GM18907 (cell line): ENCODE measurements around the gene ZNF586.
"Not testable (repeated sequence)": the region's sequence is repeated elsewhere in the genome, so short reads cannot be mapped to it uniquely, and the experiment has no call there.

ENCODE experiments used
- ATAC-seq: cut with Tn5 transposase; IDR thresholded peaks from one replicate; pipeline ENCODE4 v1.9.1; 2021; ENCODE audit warnings: mild to moderate bottlenecking, moderate library complexity; ENCODE audit not compliant: unreplicated experiment

The ZNF586 gene

GRCh38 chr19:57821501-57821900, 52.0 kb downstream of the ZNF586 start:
- not testable (repeated sequence) for ATAC-seq

DNA sequence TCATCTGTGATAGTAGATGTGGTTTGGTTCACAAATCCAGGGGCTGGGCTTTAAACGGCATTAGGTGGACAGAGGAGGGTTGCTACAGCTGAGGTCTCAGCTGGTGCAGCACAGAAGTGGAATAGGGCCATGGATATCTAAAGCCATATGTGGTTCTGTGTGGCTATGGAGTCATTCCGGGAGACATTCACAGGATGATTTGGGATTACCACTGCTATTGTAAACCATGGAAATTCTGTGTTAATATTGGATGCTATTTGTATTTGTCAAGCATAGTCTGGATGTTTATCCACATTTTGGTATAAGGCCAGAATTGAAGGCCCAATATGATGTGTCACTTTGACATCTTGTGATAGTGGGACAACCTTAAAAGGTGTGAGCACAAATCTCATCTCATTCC, 53.7 kb downstream of the ZNF586 start:
- not testable (repeated sequence) for ATAC-seq

DNA sequence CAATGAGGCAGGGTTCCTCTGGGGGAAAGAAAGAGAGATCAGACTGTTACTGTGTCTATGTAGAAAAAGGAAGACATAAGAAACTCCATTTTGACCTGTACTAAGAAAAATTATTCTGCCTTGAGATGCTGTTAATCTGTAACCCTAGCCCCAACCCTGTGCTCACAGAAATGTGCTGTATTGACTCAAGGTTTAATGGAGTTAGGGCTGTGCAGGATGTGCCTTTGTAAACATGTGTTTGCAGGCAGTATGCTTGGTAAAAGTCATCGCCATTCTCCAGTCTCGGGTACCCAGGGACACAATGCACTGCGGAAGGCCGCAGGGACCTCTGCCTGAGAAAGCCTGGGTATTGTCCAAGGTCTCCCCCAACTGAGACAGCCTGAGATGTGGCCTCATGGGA, 54.1 kb downstream of the ZNF586 start:
- not testable (repeated sequence) for ATAC-seq

DNA sequence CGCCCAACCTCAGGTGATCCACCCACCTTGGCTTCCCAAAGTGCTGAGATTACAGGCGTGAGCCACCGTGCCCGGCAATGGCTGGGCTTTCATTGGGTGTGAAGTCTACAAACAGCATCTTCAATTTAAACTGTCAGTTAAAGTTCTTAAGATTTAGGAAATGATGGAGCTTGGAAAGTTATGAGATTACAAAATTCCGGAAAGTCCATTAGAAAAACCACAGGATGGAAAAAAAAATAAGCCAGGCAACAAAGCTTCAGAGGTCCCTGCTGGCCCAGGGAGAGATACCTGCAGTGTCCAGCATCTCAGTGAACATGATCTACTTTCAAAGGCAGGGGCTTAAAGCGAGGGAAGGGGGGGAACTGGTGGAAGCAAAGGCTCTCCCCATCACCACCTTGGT, 56.0 kb downstream of the ZNF586 start:
- ATAC-seq, result no peak

DNA sequence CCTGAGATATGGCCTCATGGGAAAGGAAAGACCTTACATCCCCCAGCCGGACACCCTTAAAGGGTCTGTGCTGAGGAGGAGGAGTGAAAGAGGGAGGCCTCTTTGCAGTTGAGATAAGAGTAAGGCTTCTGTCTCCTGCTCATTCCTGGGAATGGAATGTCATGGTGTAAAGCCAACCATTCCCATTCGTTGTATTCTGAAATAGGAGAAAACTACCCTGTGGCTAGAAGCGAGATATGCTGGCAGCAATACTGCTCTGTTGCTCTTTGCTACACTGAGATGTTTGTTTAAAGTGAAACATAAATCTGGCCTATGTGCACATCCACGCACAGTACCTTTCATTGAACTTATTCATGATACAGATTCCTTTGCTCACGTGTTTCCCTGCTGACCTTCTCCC, 59.8 kb downstream of the ZNF586 start:
- no peak for ATAC-seq

- ATAC-seq, result no peak
These were observed 60.7 kb downstream of the ZNF586 start, which contains the start of gene ZNF587B for GRCh38 chr19:57830071-57830602. Gene ZNF587B, plus strand, starts transcription at chr19:57830299. Its CDS starts 230 bp downstream, at chr19:57830529.
